ENCODE measurements around the gene MED12L.
"Not testable (repeated sequence)": the region's sequence is repeated elsewhere in the genome, so short reads cannot be mapped to it uniquely, and the experiment has no call there.

Gene MED12L

GRCh38 chr3:151391720-151392119 is 306.3 kb downstream of the MED12L start:
- DNase-seq = no peak

- DNase-seq = not testable (repeated sequence)
Measured at GRCh38 chr3:151392191-151392590, 306.7 kb downstream of the MED12L start.

GRCh38 chr3:151393146-151393830 is 307.8 kb downstream of the MED12L start:
- no peak for DNase-seq

- DNase-seq = no peak
Measured at GRCh38 chr3:151393941-151394340, 308.5 kb downstream of the MED12L start.

GRCh38 chr3:151394611-151395010 is 309.1 kb downstream of the MED12L start:
- DNase-seq = no peak

GRCh38 chr3:151395806-151396205 is 310.3 kb downstream of the MED12L start:
- DNase-seq = no peak

- no peak for DNase-seq
Measured at GRCh38 chr3:151398895-151399294, 313.4 kb downstream of the MED12L start.

GRCh38 chr3:151400341-151400740 is 314.9 kb downstream of the MED12L start:
- DNase-seq = no peak

GRCh38 chr3:151402349-151402748 is 316.9 kb downstream of the MED12L start:
- no peak for DNase-seq

GRCh38 chr3:151403246-151403645 is 317.8 kb downstream of the MED12L start:
- DNase-seq = no peak

- no peak for DNase-seq
Measured at GRCh38 chr3:151404316-151404715, 318.9 kb downstream of the MED12L start.

- DNase-seq = no peak
Measured at GRCh38 chr3:151407928-151408327, 322.5 kb downstream of the MED12L start.

- no peak for DNase-seq
Measured at GRCh38 chr3:151410891-151411559, 325.6 kb downstream of the MED12L start.

GRCh38 chr3:151412989-151413388 is 327.5 kb downstream of the MED12L start:
- no peak for DNase-seq

GRCh38 chr3:151415289-151415688 is 329.8 kb downstream of the MED12L start:
- DNase-seq = no peak

- DNase-seq = no peak
Measured at GRCh38 chr3:151419806-151420205, 334.3 kb downstream of the MED12L start.

GRCh38 chr3:151421938-151422337 is 336.5 kb downstream of the MED12L start:
- no peak for DNase-seq

- no peak for DNase-seq
Measured at GRCh38 chr3:151423091-151423490, 337.6 kb downstream of the MED12L start.

- DNase-seq = no peak
Measured at GRCh38 chr3:151425627-151426340, 340.3 kb downstream of the MED12L start.

- DNase-seq = no peak
Measured at GRCh38 chr3:151426341-151426657, 340.8 kb downstream of the MED12L start.

- DNase-seq = no peak
Measured at GRCh38 chr3:151428386-151428785, 342.9 kb downstream of the MED12L start.

GRCh38 chr3:151430821-151431484 is 345.5 kb downstream of the MED12L start:
- DNase-seq = no peak

GRCh38 chr3:151431940-151432339 is 346.5 kb downstream of the MED12L start:
- DNase-seq = no peak

Data from NCI-H446 treated with DMSO at 0.1 percent for 48 hours (cell line).